HG03457 (cell line): Measurements from ENCODE around the gene HSPA1L.

ENCODE experiments used
- ATAC-seq: cut with Tn5 transposase; IDR thresholded peaks from one replicate; pipeline ENCODE4 v1.9.1; 2021; ENCODE audit warnings: moderate number of reproducible peaks; ENCODE audit not compliant: unreplicated experiment

HSPA1L gene

DNA sequence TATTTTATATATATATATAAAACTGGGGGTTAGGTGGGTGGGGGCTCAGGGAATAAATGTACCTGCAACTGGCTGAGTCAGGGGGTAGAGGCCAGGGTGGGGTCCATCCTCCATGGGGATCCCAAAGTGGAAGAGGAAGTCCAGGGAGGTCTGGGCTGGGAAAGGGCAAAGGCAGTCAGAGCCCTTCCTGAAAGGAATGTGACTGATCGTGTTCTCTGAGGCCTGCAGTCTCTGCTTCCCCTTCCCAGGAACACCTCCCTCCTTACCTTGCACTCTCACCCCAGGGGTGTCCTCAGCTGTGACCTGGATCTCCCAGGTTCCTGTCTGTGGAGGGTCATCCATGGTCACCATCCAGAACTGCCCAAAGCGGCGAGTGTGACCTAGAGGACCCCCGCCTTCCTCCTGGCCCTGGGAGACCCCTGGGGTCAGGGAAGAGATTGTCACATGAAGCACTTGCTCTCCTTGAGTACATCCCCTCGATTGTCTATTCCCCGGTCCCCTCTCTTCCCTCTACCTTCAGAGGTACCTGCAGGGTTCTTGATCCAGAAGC lies 47.9 kb downstream of the HSPA1L start:
- ATAC-seq, result no peak

DNA sequence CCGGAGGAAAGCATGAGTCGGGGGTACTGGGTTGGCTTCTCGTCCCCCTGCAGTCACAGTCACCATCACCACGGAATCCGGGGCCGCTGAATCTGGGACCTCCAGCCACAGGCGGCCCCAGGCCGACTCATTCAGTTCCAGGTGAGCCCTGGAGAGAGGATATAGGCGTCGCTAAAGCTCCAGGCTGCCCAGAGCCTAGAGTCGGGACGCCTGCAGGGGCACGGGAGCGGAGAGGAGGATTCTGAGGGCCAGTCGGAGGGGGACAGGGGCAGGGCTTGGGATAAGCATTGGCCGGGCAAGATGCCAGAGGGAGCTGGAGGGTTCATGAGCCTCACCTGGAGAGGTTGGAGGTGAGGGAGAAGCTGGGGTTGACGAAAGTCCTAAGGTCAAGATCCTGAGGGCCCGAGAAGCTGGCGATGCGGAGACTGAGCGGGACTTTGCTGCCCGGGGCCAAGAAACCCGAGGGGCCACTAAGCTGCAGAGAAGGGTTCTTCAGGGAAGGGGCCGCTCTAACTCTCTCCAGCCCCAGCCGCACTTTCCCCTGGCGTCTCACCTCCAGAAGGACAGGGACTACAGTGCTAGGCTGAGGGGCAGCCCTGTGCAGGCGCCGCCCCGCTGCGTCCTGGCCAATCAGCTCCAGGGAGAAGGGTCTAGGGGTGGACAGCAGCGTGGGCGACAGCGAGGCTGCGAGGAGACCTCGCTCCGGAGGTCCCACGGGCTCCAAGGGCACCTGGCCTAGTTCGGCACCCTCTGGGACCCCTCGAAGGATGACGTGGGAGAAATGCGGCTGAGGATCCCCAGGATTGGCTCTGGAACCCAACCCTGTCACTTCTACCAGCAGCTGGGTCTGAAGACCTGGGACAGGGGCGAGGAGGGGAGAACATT lies 48.9 kb downstream of the HSPA1L start:
- ATAC-seq, result no peak

DNA sequence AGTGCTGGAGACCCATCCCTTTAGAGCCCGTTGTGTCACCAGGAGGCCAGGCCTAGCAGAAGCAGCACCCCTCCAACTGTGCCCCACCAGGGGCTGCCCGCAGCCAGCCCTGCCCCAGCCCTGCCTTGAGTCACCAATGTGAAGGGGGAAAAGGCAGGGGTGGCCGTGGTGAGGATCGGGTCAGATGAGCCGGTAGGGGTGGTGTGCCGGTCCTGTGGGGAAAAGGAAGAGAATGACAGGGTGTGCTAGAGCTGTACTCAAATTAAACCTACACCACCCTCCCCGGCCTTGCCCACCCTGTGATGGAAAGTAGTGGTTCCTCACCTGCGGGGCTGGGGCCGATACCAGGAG lies 49.5 kb downstream of the HSPA1L start:
- ATAC-seq, result no peak

- ATAC-seq, result no peak
Measured at GRCh38 chr6:31764198-31764597, 50.9 kb downstream of the HSPA1L start.

DNA sequence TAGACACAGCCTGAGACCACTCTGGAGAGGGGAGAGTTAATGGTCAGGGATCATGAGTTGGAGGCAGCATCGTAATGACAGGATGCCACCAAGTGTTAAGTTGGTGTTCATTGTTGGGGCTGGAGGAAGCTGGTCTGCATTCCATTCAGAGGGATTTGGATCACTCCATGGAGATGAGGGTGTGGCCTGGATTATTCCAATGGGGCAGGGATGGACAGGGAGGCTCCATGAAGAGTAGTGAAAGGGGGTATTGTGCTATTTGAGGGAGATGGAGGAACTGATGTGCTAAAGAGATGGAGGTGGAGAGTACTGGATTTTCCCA lies 51.5 kb downstream of the HSPA1L start:
- no peak for ATAC-seq

DNA sequence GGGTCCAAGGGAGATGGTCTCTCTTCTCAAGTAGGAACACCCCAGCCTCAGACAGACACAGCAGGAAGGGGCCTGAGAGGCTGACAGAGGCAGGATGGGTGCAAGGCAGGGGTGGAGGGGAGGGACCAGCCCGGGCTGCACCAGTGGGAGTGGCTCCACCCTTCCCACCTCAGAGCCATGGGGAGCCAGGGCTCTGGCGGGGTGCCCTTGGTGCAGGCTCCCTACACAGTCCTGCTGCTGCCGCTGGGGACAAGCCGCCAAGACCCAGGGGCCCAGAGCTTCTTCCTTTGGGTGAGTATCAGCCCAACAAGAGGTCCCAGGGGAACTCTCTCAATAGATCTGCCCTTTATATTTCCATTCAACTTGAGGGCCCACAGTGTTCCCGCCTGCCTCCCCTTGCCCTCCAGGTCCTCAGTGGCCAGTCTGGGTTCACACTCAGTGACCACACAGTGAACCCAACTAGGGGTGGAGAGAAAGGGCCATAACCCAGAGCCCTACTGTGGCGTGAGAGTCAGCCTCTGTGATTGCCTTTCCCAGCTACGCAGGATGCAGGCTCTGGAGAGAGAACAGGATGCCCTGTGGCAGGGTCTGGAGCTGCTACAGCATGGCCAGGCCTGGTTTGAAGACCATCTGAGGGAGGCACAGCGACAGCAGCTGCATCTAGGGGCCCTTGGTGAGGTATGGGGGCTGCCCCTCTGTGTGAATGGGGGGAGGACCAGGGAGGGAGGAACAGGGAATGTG lies 52.0 kb downstream of the HSPA1L start:
- ATAC-seq, result no peak

- no peak for ATAC-seq
Measured at GRCh38 chr6:31762356-31762755, 52.7 kb downstream of the HSPA1L start, which contains the start of gene SAPCD1. TSS of gene SAPCD1 (plus strand) at chr6:31762656. CDS start at chr6:31763055, 399 bp downstream.

GRCh38 chr6:31761343-31761742 lies 53.7 kb downstream of the HSPA1L start:
- ATAC-seq, result no peak

GRCh38 chr6:31760790-31761189 lies 54.3 kb downstream of the HSPA1L start:
- no peak for ATAC-seq
